ENCODE results near the gene AMFR.
A peak's percentile ranks its signal among the peaks of the same experiment; 100 is the strongest.
"Not testable (repeated sequence)": the region's sequence is repeated elsewhere in the genome, so short reads cannot be mapped to it uniquely, and the experiment has no call there.

Gene AMFR

GRCh38 chr16:56423584-56424403 lies 1.6 kb downstream of the AMFR start:
- DNase-seq = peak; percentile 55

DNA sequence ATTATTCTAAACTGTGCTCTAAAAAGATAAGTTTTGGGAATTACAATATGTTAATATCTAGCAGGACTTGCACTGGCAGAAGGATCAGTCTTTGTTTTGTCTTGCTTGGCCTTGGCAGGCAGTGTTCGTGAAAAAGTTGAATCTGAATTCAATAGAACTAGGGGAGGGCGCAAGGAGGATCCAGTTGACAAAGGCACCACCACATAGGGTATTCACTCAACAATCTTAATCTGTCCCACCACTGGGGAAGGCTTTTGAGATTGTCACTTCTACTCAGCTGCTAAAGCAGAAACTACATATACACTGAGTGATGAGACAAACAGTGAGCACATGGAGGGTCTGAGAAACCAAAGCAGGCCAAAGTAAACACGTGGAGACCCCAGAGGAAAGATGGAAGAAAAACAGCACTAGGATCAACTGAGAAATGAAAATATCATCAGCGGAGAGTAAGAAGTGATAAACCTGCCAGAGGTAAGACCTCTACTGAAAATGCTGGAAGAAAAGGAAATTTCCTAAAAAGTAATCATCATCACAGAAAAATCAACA lies 2.4 kb downstream of the AMFR start:
- DNase-seq = no peak

GRCh38 chr16:56421976-56422669 lies 3.2 kb downstream of the AMFR start:
- DNase-seq = no peak

DNA sequence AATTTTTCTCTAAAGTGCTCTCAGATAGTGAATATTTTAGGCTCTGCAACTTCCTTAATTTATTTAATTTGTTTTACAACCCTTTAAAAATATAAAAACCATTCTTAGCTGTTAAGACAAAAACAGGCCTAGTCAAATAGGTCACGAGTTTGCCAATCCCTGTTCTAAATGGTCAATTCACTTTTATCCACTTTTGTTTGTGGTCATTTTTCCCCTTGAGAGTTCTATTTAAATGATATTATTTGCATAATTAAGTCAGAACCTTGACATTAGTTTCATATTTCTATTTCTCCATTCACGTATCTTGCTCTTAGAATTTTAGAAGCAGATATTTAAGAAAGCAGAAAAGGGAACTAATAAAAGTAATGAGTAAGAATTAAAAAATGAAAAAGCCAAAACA lies 4.0 kb downstream of the AMFR start:
- DNase-seq = no peak

- no peak for DNase-seq
Observed at GRCh38 chr16:56420613-56421012, 4.7 kb downstream of the AMFR start.

DNA sequence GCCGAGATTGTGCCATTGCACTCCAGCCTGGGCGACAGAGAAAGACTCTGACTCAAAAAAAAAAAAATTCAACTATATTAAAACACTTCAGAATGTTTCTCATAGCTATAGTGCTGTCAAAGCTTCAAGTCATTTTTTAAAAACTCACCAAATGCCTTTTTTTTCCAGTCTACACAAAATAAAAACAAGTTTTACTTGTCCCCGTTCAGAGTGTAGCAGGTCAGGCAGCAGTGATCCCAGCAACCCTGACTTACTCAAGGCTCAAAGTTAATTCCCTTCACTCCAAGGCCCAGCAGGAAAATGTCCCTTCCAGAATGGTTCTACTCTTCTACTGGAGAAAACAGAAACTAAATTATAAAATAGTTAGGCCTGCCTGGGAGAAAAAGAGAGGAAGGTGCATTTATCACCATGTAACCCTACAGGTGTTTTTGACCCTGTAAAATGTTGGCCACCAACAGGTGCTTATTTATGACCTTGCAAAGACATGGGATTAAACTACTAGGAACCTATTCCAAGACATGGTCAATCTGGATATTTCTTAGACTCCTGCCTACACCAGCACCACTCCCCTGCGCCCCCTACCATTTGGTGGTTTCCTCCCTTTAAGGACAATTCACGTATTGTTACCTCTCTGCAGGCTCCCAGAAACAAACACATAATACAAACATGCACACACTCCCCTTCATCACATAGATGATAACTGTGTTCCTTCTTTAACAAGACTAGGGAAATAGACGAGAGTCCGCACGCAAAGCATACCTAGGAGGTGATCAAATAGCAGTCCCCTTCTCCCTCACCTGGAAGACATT lies 5.4 kb downstream of the AMFR start:
- no peak for DNase-seq

GRCh38 chr16:56417138-56417537 lies 8.2 kb downstream of the AMFR start:
- no peak for DNase-seq

- DNase-seq = no peak
Observed at GRCh38 chr16:56415875-56416274, 9.5 kb downstream of the AMFR start.

- peak; percentile 9 for DNase-seq
Observed at GRCh38 chr16:56414366-56414765, 11.0 kb downstream of the AMFR start.

- no peak for DNase-seq
Observed at GRCh38 chr16:56413381-56413780, 12.0 kb downstream of the AMFR start.

GRCh38 chr16:56411624-56412023 lies 13.7 kb downstream of the AMFR start:
- no peak for DNase-seq

DNA sequence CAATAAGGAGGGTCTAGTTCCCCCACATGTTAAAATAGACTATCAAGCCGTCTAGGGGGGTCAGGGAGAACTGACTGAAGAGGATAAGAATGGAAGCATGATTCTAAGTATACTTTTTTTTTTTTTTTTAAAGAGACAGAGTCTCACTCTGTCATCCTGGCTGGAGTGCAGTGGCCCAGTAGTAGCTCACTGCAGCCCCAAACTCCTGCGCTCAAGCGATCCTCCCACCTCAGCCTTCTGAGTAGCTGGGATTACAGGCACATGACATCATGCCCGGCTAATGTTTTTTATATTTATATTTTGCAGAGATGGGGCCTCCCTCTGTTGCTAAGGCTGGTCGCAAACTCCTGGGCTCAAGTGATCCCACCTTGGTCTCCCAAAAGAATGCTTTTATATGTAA lies 14.2 kb downstream of the AMFR start:
- no peak for DNase-seq

DNA sequence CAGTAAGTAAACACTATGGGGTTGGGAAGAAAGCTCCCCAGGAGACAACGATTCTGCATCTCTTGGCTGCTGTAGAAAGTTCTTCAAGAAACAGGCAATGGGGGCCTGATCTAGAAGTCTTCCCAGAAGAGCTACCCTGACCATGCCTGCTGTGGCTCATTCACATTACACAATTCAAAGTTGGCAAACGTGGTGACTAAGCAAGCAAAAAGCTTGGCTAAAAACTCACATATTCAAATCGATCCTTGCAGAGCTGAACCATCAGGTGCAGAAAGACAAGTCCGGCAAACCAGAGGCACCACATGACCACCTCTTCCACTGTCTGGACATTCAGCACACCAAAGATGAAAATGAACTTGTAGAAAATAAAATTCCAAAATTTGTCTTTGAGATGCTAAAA lies 16.1 kb downstream of the AMFR start:
- no peak for DNase-seq

- no peak for DNase-seq
Observed at GRCh38 chr16:56408379-56409098, 16.8 kb downstream of the AMFR start.

GRCh38 chr16:56405977-56406672 lies 19.2 kb downstream of the AMFR start:
- DNase-seq = no peak

GRCh38 chr16:56401482-56401881 lies 23.9 kb downstream of the AMFR start:
- no peak for DNase-seq

GRCh38 chr16:56400458-56400857 lies 24.9 kb downstream of the AMFR start:
- DNase-seq = no peak

DNA sequence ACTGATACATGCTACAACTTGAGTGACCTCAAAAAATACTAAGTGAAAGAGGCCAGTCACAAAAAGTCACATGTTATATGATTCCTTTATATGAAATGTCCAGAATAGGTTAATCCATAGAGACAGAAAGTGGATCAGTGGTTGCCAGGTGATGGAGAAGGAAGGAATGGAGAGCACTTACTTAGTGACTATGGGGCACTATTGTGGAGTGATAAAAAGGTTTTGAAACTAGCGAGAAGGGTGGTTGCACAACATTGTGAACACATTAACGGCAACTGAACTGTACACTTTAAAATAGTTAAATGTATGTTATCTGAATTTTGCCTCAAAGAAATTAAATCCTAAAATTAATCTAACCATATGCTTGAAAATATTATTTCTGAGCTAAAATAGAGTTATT lies 25.9 kb downstream of the AMFR start:
- no peak for DNase-seq

DNA sequence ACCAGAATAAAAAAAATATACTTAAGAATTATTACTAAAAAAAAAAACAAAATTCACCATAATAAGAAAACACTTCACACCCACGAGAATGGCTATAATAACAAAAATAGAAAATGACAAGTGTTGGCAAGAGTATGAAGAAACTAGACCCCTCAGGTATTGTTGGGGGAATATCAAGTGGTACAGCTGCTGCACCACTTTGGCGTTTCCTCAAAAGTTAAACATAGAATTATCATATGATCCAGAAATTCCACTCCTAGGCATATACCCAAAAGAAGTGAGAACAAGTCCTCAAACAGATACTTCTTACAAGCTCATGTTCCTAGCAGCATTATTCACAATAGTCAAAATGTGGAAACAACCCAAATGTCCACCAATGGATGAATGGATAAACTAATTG lies 26.3 kb downstream of the AMFR start:
- DNase-seq = no peak

DNA sequence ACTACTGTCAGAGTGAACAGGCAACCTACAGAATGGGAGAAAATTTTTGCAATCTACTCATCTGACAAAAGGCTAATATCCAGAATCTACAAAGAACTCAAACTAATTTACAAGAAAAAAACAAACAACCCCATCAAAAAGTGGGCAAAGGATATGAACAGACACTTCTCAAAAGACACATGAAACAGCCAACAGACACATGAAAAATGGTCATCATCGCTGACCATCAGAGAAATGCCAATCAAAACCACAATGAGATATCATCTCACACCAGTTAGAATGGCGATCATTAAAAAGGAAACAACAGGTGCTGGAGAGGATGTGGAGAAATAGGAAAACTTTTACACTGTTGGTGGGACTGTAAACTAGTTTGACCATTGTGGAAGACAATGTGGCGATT lies 28.6 kb downstream of the AMFR start:
- not testable (repeated sequence) for DNase-seq

DNA sequence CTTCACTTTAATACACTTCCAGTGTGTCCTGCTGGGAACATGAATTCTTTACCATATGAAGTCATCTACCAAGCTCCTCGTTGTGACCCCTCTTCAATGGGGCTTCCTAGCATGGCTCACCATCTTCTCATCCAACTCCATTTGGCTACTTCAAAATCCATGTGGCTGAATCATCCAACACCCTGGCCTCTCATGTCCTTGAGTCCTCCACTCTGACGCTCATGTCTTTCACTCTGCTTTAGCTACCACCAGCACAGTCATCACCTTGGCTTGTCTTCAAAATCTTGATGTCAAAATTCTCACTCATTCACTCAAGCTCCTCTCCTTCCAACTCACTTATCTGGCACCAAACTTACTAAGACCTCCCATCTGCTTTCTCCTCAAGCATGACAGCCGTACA lies 35.8 kb downstream of the AMFR start:
- DNase-seq = no peak

DNA sequence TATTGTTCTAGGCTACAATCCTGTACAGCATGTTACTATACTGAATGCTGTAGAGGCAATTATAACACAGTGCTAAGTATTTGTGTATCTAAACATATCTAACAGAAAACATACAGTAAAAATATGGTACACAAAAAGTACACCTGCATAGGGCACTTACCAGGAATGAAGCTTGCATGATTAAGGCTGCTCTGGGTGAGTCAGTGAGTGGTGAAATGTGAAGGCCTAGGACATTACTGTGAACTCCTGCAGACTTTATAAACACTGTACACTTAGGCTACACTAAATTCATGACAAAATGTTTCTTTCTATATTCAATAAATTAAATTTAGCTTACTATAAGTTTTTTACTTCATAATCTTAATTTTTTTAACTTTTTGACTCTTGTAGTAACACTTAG lies 37.1 kb downstream of the AMFR start:
- no peak for DNase-seq

All from OCI-M1 (cell line).